Neuronal stem cell (in vitro differentiated cells): Measurements from ENCODE around the gene MEF2B.

Experiments
- DNase-seq: peaks from one replicate; pipeline ENCODE4 v3.0.0-alpha.2; 2013; ENCODE audit warnings: low spot score
- H2AFZ ChIP-seq: one replicate; pipeline ENCODE4 v1.6.1; 2013; ENCODE audit warnings: mild to moderate bottlenecking, low read length, inconsistent platforms
- H2AK5ac ChIP-seq: 2 replicates; pipeline ENCODE4 v1.6.1; 2013; ENCODE audit warnings: low read depth, mild to moderate bottlenecking, inconsistent platforms, low read length, moderate library complexity, mixed read lengths
- H2BK120ac ChIP-seq: 2 replicates; pipeline ENCODE4 v1.6.1; 2013; ENCODE audit warnings: low read depth, mild to moderate bottlenecking, inconsistent platforms, low read length, moderate library complexity, mixed read lengths
- H2BK12ac ChIP-seq: one replicate; pipeline ENCODE4 v1.6.1; 2013; ENCODE audit warnings: low read length, inconsistent platforms
- H2BK15ac ChIP-seq: 2 replicates; pipeline ENCODE4 v1.6.1; 2013; ENCODE audit warnings: mild to moderate bottlenecking, low read length, inconsistent platforms, mixed read lengths
- H2BK5ac ChIP-seq: one replicate; pipeline ENCODE4 v1.6.1; 2013; ENCODE audit warnings: inconsistent platforms, mild to moderate bottlenecking, low read length, moderate library complexity
- H3K14ac ChIP-seq: one replicate; pipeline ENCODE4 v1.6.1; 2013; ENCODE audit warnings: low read length, inconsistent platforms
- H3K18ac ChIP-seq: 2 replicates; pipeline ENCODE4 v1.6.1; 2013; ENCODE audit warnings: low read length, inconsistent platforms
- H3K23ac ChIP-seq: 2 replicates; pipeline ENCODE4 v1.6.1; 2013; ENCODE audit warnings: low read depth, mild to moderate bottlenecking, mixed read lengths, low read length, inconsistent platforms; ENCODE audit not compliant: poor library complexity
- H3K27ac ChIP-seq: replicated peaks from 3 replicates; pipeline ENCODE4 v1.5.1; 2013; ENCODE audit warnings: low read length, inconsistent platforms
- H3K27me3 ChIP-seq, 3 experiments: 2 replicates each; pipeline ENCODE4 v1.6.1; 2013; ENCODE audit warnings: low read length in 3 of 3, mild to moderate bottlenecking in 2 of 3, inconsistent platforms in 1 of 3, low read depth in 1 of 3, mixed read lengths in 1 of 3, moderate library complexity in 1 of 3; ENCODE audit not compliant: control insufficient read depth in 3 of 3, insufficient read depth in 3 of 3
- H3K36me3 ChIP-seq, 2 donors: replicated peaks in 1 of 2; 2 replicates each; pipeline ENCODE4 v1.6.1; 2013; ENCODE audit warnings: low read length in 2 of 2; ENCODE audit not compliant: control insufficient read depth in 2 of 2, insufficient read depth in 2 of 2
- H3K4ac ChIP-seq: 2 replicates; pipeline ENCODE4 v1.6.1; 2013; ENCODE audit warnings: inconsistent platforms, mild to moderate bottlenecking, low read length, moderate library complexity
- H3K4me1 ChIP-seq, 2 donors: 1 replicate in 1 of 2; 2 replicates in 1 of 2; pipeline ENCODE4 v1.6.1; 2013; ENCODE audit warnings: low read length in 2 of 2, low read depth in 1 of 2; ENCODE audit not compliant: control insufficient read depth in 2 of 2, insufficient read depth in 1 of 2
- H3K4me2 ChIP-seq: one replicate; pipeline ENCODE4 v1.6.1; 2013; ENCODE audit warnings: mild to moderate bottlenecking, low read length, inconsistent platforms; ENCODE audit not compliant: insufficient read depth, poor library complexity, severe bottlenecking
- H3K4me3 ChIP-seq, 2 donors: 2 replicates each; pipeline ENCODE4 v1.5.1; 2013; ENCODE audit warnings: low read length in 2 of 2, mild to moderate bottlenecking in 2 of 2, inconsistent platforms in 1 of 2, moderate library complexity in 1 of 2
- H3K79me1 ChIP-seq: one replicate; pipeline ENCODE4 v1.6.1; 2013; ENCODE audit warnings: low read depth, mild to moderate bottlenecking, inconsistent platforms, low read length, moderate library complexity
- H3K9ac ChIP-seq: one replicate; pipeline ENCODE4 v1.6.1; 2013; ENCODE audit warnings: mild to moderate bottlenecking, low read depth, low read length, inconsistent platforms; ENCODE audit not compliant: poor library complexity
- H3K9me3 ChIP-seq, 2 donors: replicated peaks in 1 of 2; 2 replicates each; pipeline versions ENCODE3 to v1.6.1; 2013; ENCODE audit warnings: low read length in 2 of 2, mild to moderate bottlenecking in 2 of 2, inconsistent platforms in 1 of 2, low read depth in 1 of 2, mixed read lengths in 1 of 2, moderate library complexity in 1 of 2; ENCODE audit not compliant: control insufficient read depth in 2 of 2, insufficient read depth in 1 of 2
- H4K8ac ChIP-seq: one replicate; pipeline ENCODE4 v1.6.1; 2013; ENCODE audit warnings: low read depth, mild to moderate bottlenecking, inconsistent platforms, low read length, moderate library complexity
- H4K91ac ChIP-seq: one replicate; pipeline ENCODE4 v1.6.1; 2013; ENCODE audit warnings: low read length, low read depth, mild to moderate bottlenecking, inconsistent platforms; ENCODE audit not compliant: poor library complexity
- WGBS, 2 donors: extraction: QIAGEN DNeasy Blood & Tissue Kit; methylation state at CpG; one replicate each; pipeline ENCODE4 v1.1.7; 2013; ENCODE audit warnings: missing lambda C conversion rate in 2 of 2, mixed read lengths in 1 of 2; ENCODE audit not compliant: insufficient read length in 2 of 2, insufficient replicate concordance in 1 of 2; ENCODE audit errors: extremely low coverage in 2 of 2; 5-methylcytosine and 5-hydroxymethylcytosine counted together

Gene MEF2B

DNA sequence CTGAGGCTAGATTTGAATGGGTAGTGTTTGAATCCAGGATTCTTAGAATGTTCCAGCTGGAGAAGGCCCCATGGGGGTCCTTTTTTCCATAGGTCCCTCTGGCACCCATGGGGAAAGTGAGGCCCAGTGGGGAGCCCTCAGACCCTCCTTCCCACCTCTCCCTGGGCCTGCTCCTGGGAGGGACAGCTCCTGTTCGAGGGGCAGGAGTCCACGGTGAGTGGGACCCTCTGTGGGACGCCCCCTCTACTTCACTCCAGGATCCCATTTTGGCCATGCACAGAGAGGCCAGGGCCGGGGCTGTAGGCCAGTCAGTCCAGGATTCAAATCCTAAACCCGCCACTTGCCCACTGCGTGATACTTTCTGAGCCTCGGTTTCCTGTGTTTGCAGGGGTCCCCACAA lies 7.6 kb downstream of the MEF2B start:
- no peak overlapping the region for H2AK5ac ChIP-seq
- no peaks in the 10 kb centered on the region for H3K9me3 ChIP-seq
- H3K36me3 ChIP-seq = no peaks in the 10 kb centered on the region
- no peak overlapping the region for H3K4me2 ChIP-seq
- no CpG with 5 or more reads among the region's 7 CpGs for WGBS, 2 donors
- no peak overlapping the region for H3K9ac ChIP-seq
- H3K4ac ChIP-seq = no peak overlapping the region
- no peak overlapping the region for H3K27ac ChIP-seq
- H3K23ac ChIP-seq = no peak overlapping the region
- DNase-seq = no peak
- no peak overlapping the region for H2BK12ac ChIP-seq
- H3K4me1 ChIP-seq = no peaks in the 10 kb centered on the region
- H3K4me3 ChIP-seq = no peak overlapping the region
- no peak overlapping the region for H2BK5ac ChIP-seq
- H3K27me3 ChIP-seq = no peaks in the 10 kb centered on the region
- H3K18ac ChIP-seq = no peak overlapping the region
- no peak overlapping the region for H4K8ac ChIP-seq
- no peak overlapping the region for H2BK120ac ChIP-seq
- H3K79me1 ChIP-seq = no peaks in the 10 kb centered on the region
- H2AFZ ChIP-seq = no peak overlapping the region
- H2BK15ac ChIP-seq = no peak overlapping the region
- H3K14ac ChIP-seq = no peak overlapping the region
- no peak overlapping the region for H4K91ac ChIP-seq

DNA sequence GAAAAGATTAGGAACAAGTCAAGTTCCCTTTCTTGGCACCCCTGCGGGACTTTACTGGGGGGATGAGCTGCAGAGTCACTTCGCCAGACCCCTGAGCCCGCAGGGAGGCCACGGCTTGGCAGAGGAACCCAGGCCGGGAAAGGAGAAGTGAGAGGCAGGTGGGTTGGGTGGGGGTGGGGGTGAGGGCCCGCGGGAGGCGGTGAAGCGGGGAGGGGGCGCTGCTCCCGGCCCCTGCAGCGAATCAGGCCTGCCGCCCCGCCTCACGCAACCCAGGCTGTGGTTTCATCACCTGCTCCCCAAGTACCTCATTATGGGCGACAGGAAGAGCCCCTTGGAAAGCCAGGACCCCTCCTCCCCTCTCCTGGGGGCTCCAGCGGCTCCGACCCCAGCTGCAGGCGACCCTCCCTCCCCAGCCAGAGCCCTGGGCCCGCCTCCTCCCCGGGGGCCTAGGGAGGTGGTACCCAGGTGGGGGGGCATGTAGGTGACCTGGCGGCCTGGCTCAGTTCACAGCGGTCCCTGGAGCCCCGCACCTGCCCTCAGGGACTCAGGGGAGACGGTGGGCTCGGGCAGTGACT lies 9.5 kb downstream of the MEF2B start:
- no peak overlapping the region for H3K9ac ChIP-seq
- peaks cover 0 to 3% of the 10 kb centered on the region in 2 donors for H3K9me3 ChIP-seq
- H3K4me3 ChIP-seq = no peak overlapping the region
- no peak overlapping the region for H2BK120ac ChIP-seq
- no peak overlapping the region for H2BK15ac ChIP-seq
- WGBS, 2 donors = no CpG with 5 or more reads among the region's 26 CpGs
- no peak overlapping the region for H3K4ac ChIP-seq
- H4K91ac ChIP-seq = no peak overlapping the region
- DNase-seq = no peak
- no peak overlapping the region for H2BK12ac ChIP-seq
- no peak overlapping the region for H3K27ac ChIP-seq
- no peak overlapping the region for H3K23ac ChIP-seq
- H4K8ac ChIP-seq = peak overlapping the region; percentile 3
- no peak overlapping the region for H3K14ac ChIP-seq
- H3K4me1 ChIP-seq = no peaks in the 10 kb centered on the region
- H2AFZ ChIP-seq = no peak overlapping the region
- H3K79me1 ChIP-seq = no peaks in the 10 kb centered on the region
- H3K4me2 ChIP-seq = no peak overlapping the region
- no peaks in the 10 kb centered on the region for H3K27me3 ChIP-seq
- H3K18ac ChIP-seq = no peak overlapping the region
- H3K36me3 ChIP-seq = peaks cover 0 to 6% of the 10 kb centered on the region in 2 donors
- H2AK5ac ChIP-seq = no peak overlapping the region
- H2BK5ac ChIP-seq = no peak overlapping the region

DNA sequence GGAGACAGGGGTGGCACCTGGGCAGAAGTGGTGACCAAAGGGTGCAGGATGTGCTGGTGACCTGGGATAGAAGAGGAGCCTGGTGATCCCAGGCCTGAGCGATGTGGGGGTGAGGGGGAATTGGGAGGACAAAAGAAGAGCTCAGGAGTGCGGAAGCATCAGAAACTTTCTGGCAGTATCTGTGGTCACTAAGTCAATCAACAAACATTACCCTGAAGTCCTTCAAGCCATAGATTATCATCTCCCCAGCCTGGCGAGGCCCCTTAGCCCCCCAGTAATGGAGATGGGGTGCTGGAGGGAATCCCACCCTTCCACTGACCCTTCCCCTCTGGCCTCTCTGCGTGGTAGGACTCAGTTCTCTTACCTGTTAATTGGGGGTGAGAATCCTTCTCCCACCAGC lies 10.5 kb downstream of the MEF2B start:
- Histone ChIP-seq H3K27me3 (no peaks in the 10 kb centered on the region), H3K4me1 (no peaks in the 10 kb centered on the region), H2BK5ac (no peak overlapping the region), H3K9me3 (peaks cover 0 to 3% of the 10 kb centered on the region in 2 donors), H3K4ac (no peak overlapping the region), H3K27ac (no peak overlapping the region), H2BK15ac (no peak overlapping the region), H2BK120ac (no peak overlapping the region), H3K9ac (no peak overlapping the region), H3K4me2 (no peak overlapping the region), H3K23ac (no peak overlapping the region), H3K4me3 (no peak overlapping the region), H2BK12ac (no peak overlapping the region), H3K79me1 (no peaks in the 10 kb centered on the region), H2AK5ac (no peak overlapping the region), H3K14ac (no peak overlapping the region), H4K8ac (no peak overlapping the region), H3K18ac (no peak overlapping the region), H4K91ac (no peak overlapping the region), H3K36me3 (peaks cover 0 to 6% of the 10 kb centered on the region in 2 donors), H2AFZ (no peak overlapping the region)
- WGBS, 2 donors = no CpG with 5 or more reads among the region's 4 CpGs
- no peak for DNase-seq

- no peak for DNase-seq
- Histone ChIP-seq H3K18ac (no peak overlapping the region), H4K91ac (no peak overlapping the region), H3K27ac (no peak overlapping the region), H3K4ac (no peak overlapping the region), H3K9ac (no peak overlapping the region), H3K9me3 (peaks cover 0 to 3% of the 10 kb centered on the region in 2 donors), H3K4me2 (no peak overlapping the region), H2BK5ac (no peak overlapping the region), H3K4me3 (no peak overlapping the region), H2AFZ (no peak overlapping the region), H2BK120ac (no peak overlapping the region), H2BK15ac (no peak overlapping the region), H3K36me3 (peaks cover 0 to 6% of the 10 kb centered on the region in 2 donors), H2BK12ac (no peak overlapping the region), H3K27me3 (no peaks in the 10 kb centered on the region), H2AK5ac (no peak overlapping the region), H3K4me1 (no peaks in the 10 kb centered on the region), H3K23ac (no peak overlapping the region), H4K8ac (no peak overlapping the region), H3K14ac (no peak overlapping the region), H3K79me1 (no peaks in the 10 kb centered on the region)
- no CpG with 5 or more reads among the region's 6 CpGs for WGBS, 2 donors
Measured at GRCh38 chr19:19157808-19158207, 12.3 kb downstream of the MEF2B start.
